ENCODE data around the gene KLF11.

- TF ChIP-seq EZH2 (IDR thresholded peaks at IDR 0.05; ENCODE audit: insufficient read depth, poor library complexity, severe bottlenecking) (no peak), EZH2phosphoT487 (IDR thresholded peaks at IDR 0.05; ENCODE audit: insufficient read depth, low read depth) (no peak)
These were observed 22.4 kb downstream of the KLF11 start for GRCh38 chr2:10065773-10066055.

All from GM23248 (cell line).